Fibroblast of mammary gland (primary cell): ENCODE measurements around the gene BOK.
A peak's percentile ranks its signal among the peaks of the same experiment; 100 is the strongest.

Experiments used
- DNase-seq: peaks from one replicate; pipeline ENCODE4 v3.0.0-alpha.2; 2010; ENCODE audit warnings: low read depth
- H3K4me3 ChIP-seq: 2 replicates; pipeline ENCODE4 v1.5.1; 2011; ENCODE audit warnings: low read depth, mild to moderate bottlenecking, low read length, moderate library complexity; ENCODE audit not compliant: control insufficient read depth
- CTCF ChIP-seq: conservative IDR thresholded peaks from 2 replicates; pipeline ENCODE4 v1.5.1; 2011; ENCODE audit warnings: low read depth, low read length, inconsistent platforms; ENCODE audit not compliant: control insufficient read depth, insufficient read depth

Gene BOK

GRCh38 chr2:241559323-241560161 is 997 bp downstream of the BOK start:
- TF ChIP-seq CTCF, result no peak
- peak; percentile 39 for DNase-seq
- peak overlapping the region; percentile 53 for H3K4me3 ChIP-seq

GRCh38 chr2:241560162-241560882 is 1.8 kb downstream of the BOK start:
- no peak for DNase-seq
- no peak for TF ChIP-seq CTCF
- H3K4me3 ChIP-seq, result peak overlapping the region; percentile 53

GRCh38 chr2:241560883-241561474 is 2.4 kb downstream of the BOK start:
- no peak for DNase-seq
- H3K4me3 ChIP-seq, result no peak overlapping the region
- TF ChIP-seq CTCF, result no peak

GRCh38 chr2:241561832-241562231 is 3.3 kb downstream of the BOK start:
- no peak overlapping the region for H3K4me3 ChIP-seq
- DNase-seq, result peak; percentile 70

GRCh38 chr2:241562269-241562891 is 3.8 kb downstream of the BOK start:
- H3K4me3 ChIP-seq, result no peak overlapping the region
- no peak for DNase-seq
- no peak for TF ChIP-seq CTCF

More at GRCh38 chr2:241561832-241562231, 3.3 kb downstream of the BOK start:
- no peak for TF ChIP-seq CTCF

- no peak for TF ChIP-seq CTCF
- no peak for DNase-seq
- no peak overlapping the region for H3K4me3 ChIP-seq
Observed at GRCh38 chr2:241563031-241563507, 4.5 kb downstream of the BOK start.
